Calu3 (cell line): ENCODE data around the gene MCOLN2. TPM values are rescaled to one million over a fixed set of nuclear protein-coding genes. Genes with fewer than 3 reads are reported as not detected.

Experiments
- BruUV-seq: library from RNA; stranded (reverse); fragments of 400-500 nt; replicated peaks from 2 replicates; lab custom pipeline; 2021; lab: Mats Ljungman, UMichigan
- CTCF ChIA-PET: fragments of 300-600 bp; sonication (Branson Sonifier 250); formaldehyde crosslinking; loops from one replicate; lab custom pipeline; 2022; ENCODE audit warnings: antibody characterized with exemption; lab: Charles Lee
- DNase-seq: peaks from one replicate; pipeline ENCODE4 v3.0.0; 2022
- H3K27ac Mint-ChIP-seq: one replicate; pipeline ENCODE4 v1.8.0; 2022; ENCODE audit warnings: mixed read lengths; ENCODE audit not compliant: unreplicated experiment
- H3K27me3 Mint-ChIP-seq: one replicate; pipeline ENCODE4 v1.8.0; 2022; ENCODE audit warnings: mixed read lengths; ENCODE audit not compliant: unreplicated experiment
- H3K36me3 Mint-ChIP-seq: one replicate; pipeline ENCODE4 v1.8.0; 2022; ENCODE audit warnings: mild to moderate bottlenecking, moderate library complexity, mixed read lengths; ENCODE audit not compliant: insufficient read depth, unreplicated experiment
- H3K4me1 Mint-ChIP-seq: one replicate; pipeline ENCODE4 v1.8.0; 2022; ENCODE audit warnings: mild to moderate bottlenecking, low read depth, mixed read lengths; ENCODE audit not compliant: unreplicated experiment
- H3K4me3 Mint-ChIP-seq: one replicate; pipeline ENCODE4 v1.8.0; 2022; ENCODE audit warnings: mild to moderate bottlenecking, low read depth, moderate library complexity, mixed read lengths; ENCODE audit not compliant: unreplicated experiment
- H3K9me3 Mint-ChIP-seq: one replicate; pipeline ENCODE4 v1.8.0; 2022; ENCODE audit warnings: low read depth, mixed read lengths; ENCODE audit not compliant: unreplicated experiment
- CTCF ChIP-seq: fragments of 200-600 bp; IDR thresholded peaks from one replicate; pipeline ENCODE4 v1.8.0; 2022; ENCODE audit warnings: antibody characterized with exemption; ENCODE audit not compliant: unreplicated experiment
- intact Hi-C: fragments of 100-400 bp; cut with micrococcal nuclease; formaldehyde crosslinking; loops from one replicate; pipeline ENCODE4 v1.10.0; 2022; ENCODE audit not compliant: unreplicated experiment
- total RNA-seq: library from RNA; stranded (reverse); gene quantifications from 2 replicates; pipeline ENCODE4 v1.2.3, GENCODE V29; 2022

MCOLN2 gene
- total RNA-seq, 1 experiment from 2014 or later = 12.2 TPM

- peaks cover 13% of the 10 kb centered on the region for H3K27me3 Mint-ChIP-seq
- no peak overlapping the region for H3K4me3 Mint-ChIP-seq
- CTCF ChIA-PET = interaction anchor here (0.7 kb wide), 1 partner anchor 11 kb away, joined by 3 read pairs; no protein-coding TSS in a partner anchor
- intact Hi-C loops = no loop called here
- no peak for DNase-seq
- H3K36me3 Mint-ChIP-seq = peaks cover 11% of the 10 kb centered on the region
- H3K27ac Mint-ChIP-seq = no peak overlapping the region
- peaks cover 8% of the 10 kb centered on the region for H3K9me3 Mint-ChIP-seq
- H3K4me1 Mint-ChIP-seq = no peaks in the 10 kb centered on the region
- no TSS peak for BruUV-seq
- no peak for TF ChIP-seq CTCF
These were observed 4.8 kb upstream of the MCOLN2 start for GRCh38 chr1:85001742-85002141.

GRCh38 chr1:84998642-84999280, 1.8 kb upstream of the MCOLN2 start:
- peaks cover 13% of the 10 kb centered on the region for H3K27me3 Mint-ChIP-seq
- no TSS peak for BruUV-seq
- peaks cover 18% of the 10 kb centered on the region for H3K4me1 Mint-ChIP-seq
- H3K9me3 Mint-ChIP-seq = peaks cover 4% of the 10 kb centered on the region
- no peak for DNase-seq
- intact Hi-C loops = no loop called here
- TF ChIP-seq CTCF = no peak
- no peak overlapping the region for H3K4me3 Mint-ChIP-seq
- H3K36me3 Mint-ChIP-seq = peaks cover 16% of the 10 kb centered on the region
- CTCF ChIA-PET = no interaction called here
- H3K27ac Mint-ChIP-seq = no peak overlapping the region

- DNase-seq = no peak
- Mint-ChIP-seq H3K27me3 (peaks cover 13% of the 10 kb centered on the region), H3K4me3 (peak overlapping the region; percentile 96), H3K27ac (no peak overlapping the region), H3K36me3 (peaks cover 16% of the 10 kb centered on the region), H3K4me1 (peaks cover 18% of the 10 kb centered on the region), H3K9me3 (peaks cover 2% of the 10 kb centered on the region)
- no peak for TF ChIP-seq CTCF
- intact Hi-C loops = no loop called here
- no TSS peak for BruUV-seq
- CTCF ChIA-PET = interaction anchor here (1.5 kb wide), 1 partner anchor 53 kb away, joined by 11 read pairs; no protein-coding TSS in a partner anchor
These were observed 1.0 kb upstream of the MCOLN2 start for GRCh38 chr1:84997667-84998600.

GRCh38 chr1:84995484-84996334, 1.2 kb downstream of the MCOLN2 start:
- peaks cover 18% of the 10 kb centered on the region for H3K4me1 Mint-ChIP-seq
- intact Hi-C loops = loop anchor here (1.0 kb wide), 1 partner anchor 259 kb away; no protein-coding TSS in a partner anchor
- H3K36me3 Mint-ChIP-seq = peaks cover 16% of the 10 kb centered on the region
- CTCF ChIA-PET = interaction anchor here (1.5 kb wide), 1 partner anchor 51 kb away, joined by 11 read pairs; no protein-coding TSS in a partner anchor
- BruUV-seq = no TSS peak
- H3K27me3 Mint-ChIP-seq = peaks cover 13% of the 10 kb centered on the region
- peak overlapping the region; percentile 54 for H3K27ac Mint-ChIP-seq
- no peak for TF ChIP-seq CTCF
- no peaks in the 10 kb centered on the region for H3K9me3 Mint-ChIP-seq
- H3K4me3 Mint-ChIP-seq = peak overlapping the region; percentile 96
- DNase-seq = no peak
